NCI-H69 (cell line): Measurements from ENCODE around the gene IGLON5.

Source experiments
- DNase-seq: peaks from one replicate; lab custom pipeline; 2025; lab: John Stamatoyannopoulos, UW

IGLON5 gene

GRCh38 chr19:51311351-51312257 is at the start of gene IGLON5:
TSS of gene IGLON5 (plus strand) at chr19:51311644. CDS start at chr19:51311848, 204 bp downstream.
- DNase-seq = no peak

GRCh38 chr19:51263808-51264207 is 47.6 kb upstream of the IGLON5 start:
- DNase-seq = no peak

- DNase-seq = peak; percentile 8
Measured at GRCh38 chr19:51271067-51271466, 40.4 kb upstream of the IGLON5 start.

GRCh38 chr19:51272183-51272810 is 39.1 kb upstream of the IGLON5 start:
- no peak for DNase-seq

- no peak for DNase-seq
Measured at GRCh38 chr19:51274049-51274770, 37.2 kb upstream of the IGLON5 start.

- no peak for DNase-seq
Measured at GRCh38 chr19:51277112-51277511, 34.3 kb upstream of the IGLON5 start.

- no peak for DNase-seq
Measured at GRCh38 chr19:51282335-51282734, 29.1 kb upstream of the IGLON5 start.

- no peak for DNase-seq
Measured at GRCh38 chr19:51285682-51286081, 25.8 kb upstream of the IGLON5 start.

- DNase-seq = no peak
Measured at GRCh38 chr19:51289635-51290034, 21.8 kb upstream of the IGLON5 start.

GRCh38 chr19:51292971-51293370 is 18.5 kb upstream of the IGLON5 start:
- DNase-seq = no peak

- DNase-seq = no peak
Measured at GRCh38 chr19:51293571-51294210, 17.8 kb upstream of the IGLON5 start.

GRCh38 chr19:51294211-51294976 is 17.1 kb upstream of the IGLON5 start:
- no peak for DNase-seq

- no peak for DNase-seq
Measured at GRCh38 chr19:51294977-51295375, 16.5 kb upstream of the IGLON5 start.

- no peak for DNase-seq
Measured at GRCh38 chr19:51295382-51296126, 15.9 kb upstream of the IGLON5 start.

- DNase-seq = no peak
Measured at GRCh38 chr19:51296336-51297093, 14.9 kb upstream of the IGLON5 start.

GRCh38 chr19:51297406-51297805 is 14.0 kb upstream of the IGLON5 start:
- DNase-seq = no peak

GRCh38 chr19:51301266-51301665 is 10.2 kb upstream of the IGLON5 start:
- no peak for DNase-seq

- no peak for DNase-seq
Measured at GRCh38 chr19:51305479-51305878, 6.0 kb upstream of the IGLON5 start.

- no peak for DNase-seq
Measured at GRCh38 chr19:51316688-51317087, 5.2 kb downstream of the IGLON5 start.

GRCh38 chr19:51317376-51317775 is 5.9 kb downstream of the IGLON5 start:
- no peak for DNase-seq
